GM12878 (cell line): ENCODE data around the gene EDEM3. TPM values are rescaled to one million over a fixed set of nuclear protein-coding genes. Genes with fewer than 3 reads are reported as not detected.
A peak's percentile ranks its signal among the peaks of the same experiment; 100 is the strongest.

Source experiments
- ATF2 ChIP-seq: IDR thresholded peaks from 2 replicates; pipeline ENCODE4 v1.6.1; 2012; ENCODE audit warnings: low read length, inconsistent platforms
- ATF7 ChIP-seq: fragments of 450-650 bp; IDR thresholded peaks from 2 replicates; pipeline ENCODE4 v1.6.1; 2016; ENCODE audit warnings: low read depth, mild to moderate bottlenecking
- BCLAF1 ChIP-seq: fragments of 450-650 bp; IDR thresholded peaks from 2 replicates; pipeline ENCODE4 v1.6.1; 2017; ENCODE audit warnings: antibody characterized with exemption, mild to moderate bottlenecking, moderate library complexity
- CBX5 ChIP-seq: sonication (generic); IDR thresholded peaks from 2 replicates; pipeline ENCODE4 v1.6.1; 2016; ENCODE audit warnings: low read depth, moderate library complexity, mild to moderate bottlenecking, inconsistent platforms
- CHD2 ChIP-seq: IDR thresholded peaks from 2 replicates; pipeline ENCODE4 v1.6.1; 2011; ENCODE audit warnings: low read depth, low read length, improper control_type of control experiment, borderline replicate concordance
- ETV6 ChIP-seq, 2 experiments: fragments of 450-650 bp in 1 of 2; IDR thresholded peaks in 1 of 2; conservative IDR thresholded peaks in 1 of 2; 2 replicates each; pipeline ENCODE4 v1.6.1; 2014; ENCODE audit warnings: antibody characterized with exemption in 1 of 2, borderline replicate concordance in 1 of 2, low read depth in 1 of 2, mild to moderate bottlenecking in 1 of 2, moderate library complexity in 1 of 2
- EZH2 ChIP-seq: IDR thresholded peaks from 2 replicates; pipeline ENCODE4 v1.6.1; 2012; ENCODE audit warnings: low read depth, mild to moderate bottlenecking, control low read depth, inconsistent platforms, low read length, borderline replicate concordance; ENCODE audit not compliant: control insufficient read depth
- GABPA ChIP-seq: IDR thresholded peaks from 2 replicates; pipeline ENCODE4 v1.6.1; 2014; ENCODE audit warnings: antibody characterized with exemption, low read depth, mild to moderate bottlenecking, inconsistent platforms
- HDGF ChIP-seq: fragments of 450-650 bp; IDR thresholded peaks from 2 replicates; pipeline ENCODE4 v1.6.1; 2016; ENCODE audit warnings: antibody characterized with exemption
- IRF3 ChIP-seq: fragments of 450-650 bp; IDR thresholded peaks from 2 replicates; pipeline ENCODE4 v1.6.1; 2014; ENCODE audit warnings: mild to moderate bottlenecking
- JUNB ChIP-seq: IDR thresholded peaks from 2 replicates; pipeline ENCODE4 v1.6.1; 2016; ENCODE audit warnings: antibody characterized with exemption, mild to moderate bottlenecking
- NR2C2 ChIP-seq: IDR thresholded peaks from 2 replicates; pipeline ENCODE4 v1.6.1; 2011; ENCODE audit warnings: borderline replicate concordance, low read depth; ENCODE audit not compliant: control insufficient read depth, insufficient read length
- RBBP5 ChIP-seq: fragments of 200-600 bp; sonication (generic); conservative IDR thresholded peaks from 2 replicates; pipeline ENCODE4 v1.6.1; 2016
- RELB ChIP-seq: fragments of 450-650 bp; IDR thresholded peaks from 2 replicates; pipeline ENCODE4 v1.6.1; 2017; ENCODE audit warnings: low read depth, mild to moderate bottlenecking, moderate library complexity
- SKIL ChIP-seq: fragments of 450-650 bp; IDR thresholded peaks from 2 replicates; pipeline ENCODE4 v1.6.1; 2017; ENCODE audit warnings: mild to moderate bottlenecking, low read depth, inconsistent platforms; ENCODE audit not compliant: poor library complexity, severe bottlenecking
- polyA plus RNA-seq, 11 experiments: library from polyadenylated mRNA; depleted of rRNA in 4 of 11; unstranded in 6 of 11; stranded (reverse) in 5 of 11; fragments of >200 nt; fragmentation: Nextera tagmentation in 4 of 11; fragmentation: Illumina TruSeq in 1 of 11; extraction: Ambion mirVana in 4 of 11; extraction: Trizol in 1 of 11; gene quantifications; 1 replicate in 1 of 11; 2 replicates in 10 of 11; pipeline versions ENCODE4 v1.2.1 to v1.2.3, GENCODE V29; 2011 to 2016; ENCODE audit warnings: inconsistent platforms in 2 of 11, missing spikeins in 2 of 11, low read depth in 1 of 11
- total RNA-seq, 4 experiments: library from RNA; depleted of rRNA in 3 of 4; stranded (reverse); fragments of >200 nt in 3 of 4; fragmentation: Illumina TruSeq in 1 of 4; extraction: Trizol in 1 of 4; gene quantifications; 2 replicates each; pipeline versions ENCODE4 v1.2.1 to v1.2.3, GENCODE V29; 2013 to 2021
- TF ChIP-seq, protein P1 (sequence below): fragments of 450-650 bp; IDR thresholded peaks from 2 replicates; pipeline ENCODE4 v1.6.1; 2017; ENCODE audit warnings: mild to moderate bottlenecking, moderate library complexity

EDEM3 gene
- total and polyA plus RNA-seq, 10 of the 15 experiments (the other 5 are each of a cell fraction or from before 2014, with no cell fraction given), result 6.4 to 19.3 (median 14.3) TPM

DNA sequence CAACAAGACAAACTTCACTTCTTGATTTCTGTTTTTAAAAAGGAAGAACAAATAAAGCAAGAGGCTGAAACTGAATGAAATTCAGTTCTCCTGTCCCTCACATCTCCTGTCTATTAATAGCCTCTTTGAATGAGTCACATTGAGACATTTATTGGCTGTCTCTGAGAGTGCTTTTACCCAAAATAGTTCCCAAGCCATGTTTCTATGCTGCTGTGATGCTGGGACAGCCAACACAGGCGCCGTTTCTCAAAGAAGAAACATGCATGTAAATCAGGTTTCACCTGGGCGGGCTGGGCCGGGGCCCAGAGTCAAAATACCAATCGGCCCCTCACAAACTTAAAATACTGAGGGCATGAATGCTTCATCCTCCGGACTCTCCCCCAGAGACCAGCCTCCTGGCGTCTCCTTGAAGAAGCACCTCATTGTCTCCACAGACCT lies 105.2 kb downstream of the EDEM3 start (continued):
- no peak for TF ChIP-seq ATF7
- no peak for TF ChIP-seq IRF3
- TF ChIP-seq HDGF, result no peak
- TF ChIP-seq RBBP5, result no peak
- no peak for TF ChIP-seq BCLAF1
- TF ChIP-seq SKIL, result no peak
- no peak for TF ChIP-seq ETV6 (conservative IDR thresholded peaks at IDR 0.05 in 1 of 2, IDR thresholded peaks at IDR 0.05 in 1 of 2; ENCODE audit: borderline replicate concordance in 1 of 2, low read depth in 1 of 2)
- no peak for TF ChIP-seq GABPA
- no peak for TF ChIP-seq EZH2
- peak; percentile 19; the same call in 1 of the 2 replicates for TF ChIP-seq JUNB
- 0 out of 2 replicates have a peak, but pooled peaks have one; percentile 43 for TF ChIP-seq ATF2
- no peak; the same call in 1 of the 2 replicates for TF ChIP-seq CBX5
- no peak for TF ChIP-seq RELB
- TF ChIP-seq NR2C2, result no peak
- no peak for TF ChIP-seq CHD2
- TF ChIP-seq, protein P1, sequence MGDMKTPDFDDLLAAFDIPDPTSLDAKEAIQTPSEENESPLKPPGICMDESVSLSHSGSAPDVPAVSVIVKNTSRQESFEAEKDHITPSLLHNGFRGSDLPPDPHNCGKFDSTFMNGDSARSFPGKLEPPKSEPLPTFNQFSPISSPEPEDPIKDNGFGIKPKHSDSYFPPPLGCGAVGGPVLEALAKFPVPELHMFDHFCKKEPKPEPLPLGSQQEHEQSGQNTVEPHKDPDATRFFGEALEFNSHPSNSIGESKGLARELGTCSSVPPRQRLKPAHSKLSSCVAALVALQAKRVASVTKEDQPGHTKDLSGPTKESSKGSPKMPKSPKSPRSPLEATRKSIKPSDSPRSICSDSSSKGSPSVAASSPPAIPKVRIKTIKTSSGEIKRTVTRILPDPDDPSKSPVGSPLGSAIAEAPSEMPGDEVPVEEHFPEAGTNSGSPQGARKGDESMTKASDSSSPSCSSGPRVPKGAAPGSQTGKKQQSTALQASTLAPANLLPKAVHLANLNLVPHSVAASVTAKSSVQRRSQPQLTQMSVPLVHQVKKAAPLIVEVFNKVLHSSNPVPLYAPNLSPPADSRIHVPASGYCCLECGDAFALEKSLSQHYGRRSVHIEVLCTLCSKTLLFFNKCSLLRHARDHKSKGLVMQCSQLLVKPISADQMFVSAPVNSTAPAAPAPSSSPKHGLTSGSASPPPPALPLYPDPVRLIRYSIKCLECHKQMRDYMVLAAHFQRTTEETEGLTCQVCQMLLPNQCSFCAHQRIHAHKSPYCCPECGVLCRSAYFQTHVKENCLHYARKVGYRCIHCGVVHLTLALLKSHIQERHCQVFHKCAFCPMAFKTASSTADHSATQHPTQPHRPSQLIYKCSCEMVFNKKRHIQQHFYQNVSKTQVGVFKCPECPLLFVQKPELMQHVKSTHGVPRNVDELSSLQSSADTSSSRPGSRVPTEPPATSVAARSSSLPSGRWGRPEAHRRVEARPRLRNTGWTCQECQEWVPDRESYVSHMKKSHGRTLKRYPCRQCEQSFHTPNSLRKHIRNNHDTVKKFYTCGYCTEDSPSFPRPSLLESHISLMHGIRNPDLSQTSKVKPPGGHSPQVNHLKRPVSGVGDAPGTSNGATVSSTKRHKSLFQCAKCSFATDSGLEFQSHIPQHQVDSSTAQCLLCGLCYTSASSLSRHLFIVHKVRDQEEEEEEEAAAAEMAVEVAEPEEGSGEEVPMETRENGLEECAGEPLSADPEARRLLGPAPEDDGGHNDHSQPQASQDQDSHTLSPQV, result no peak
